ENCODE data around the gene NFIX.

NFIX gene

GRCh38 chr19:13060233-13060963 is 65.1 kb downstream of the NFIX start:
- no peak for DNase-seq

DNA sequence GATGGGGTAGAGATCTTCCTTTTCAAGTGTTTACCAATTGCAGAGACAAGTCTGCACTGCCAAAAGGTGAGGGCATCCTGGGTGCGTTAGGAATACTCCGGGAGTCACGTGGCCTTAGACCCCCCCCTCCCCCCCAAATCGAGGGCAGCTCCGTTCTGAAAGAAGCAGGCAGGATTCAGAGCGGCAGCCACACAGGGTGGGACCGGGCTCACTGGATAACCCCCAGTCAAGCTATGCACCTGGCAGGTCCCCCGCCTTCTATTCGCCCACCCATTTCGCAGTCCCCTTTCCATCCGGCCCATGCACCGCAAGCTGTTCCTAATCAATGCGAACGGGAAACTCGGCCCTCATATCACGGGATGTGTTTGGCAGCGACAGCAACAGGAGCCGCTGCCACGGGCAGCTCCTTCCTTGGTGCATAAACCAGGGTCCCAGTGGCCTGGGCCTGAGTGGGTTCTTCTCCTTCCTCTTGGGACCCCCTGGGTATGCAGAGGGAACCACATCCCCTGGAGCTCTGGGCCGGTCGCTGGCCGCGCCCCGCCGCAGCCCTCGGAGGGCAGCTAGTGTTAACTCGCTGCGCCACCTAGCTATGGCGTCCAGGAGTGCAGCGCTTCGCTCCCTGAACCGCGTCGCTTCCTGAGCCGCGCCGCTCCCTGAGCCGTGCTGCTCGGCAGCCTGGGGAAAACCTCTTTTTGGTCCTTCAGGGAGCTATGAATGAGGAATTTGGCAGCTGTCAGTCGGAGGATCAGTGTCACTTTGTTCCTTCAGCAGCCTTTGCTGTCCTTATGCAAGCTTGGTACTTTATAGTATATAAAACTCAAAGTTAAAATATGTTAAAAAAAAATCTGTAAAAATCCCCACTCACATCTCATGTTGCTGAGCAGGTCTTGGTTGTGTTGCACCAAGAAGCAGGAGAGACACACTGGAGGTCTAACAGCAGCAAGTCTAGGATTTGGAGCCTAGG is 66.0 kb downstream of the NFIX start:
- peak; percentile 43 to 70 (median 63) for DNase-seq

GRCh38 chr19:13062317-13062716 is 67.0 kb downstream of the NFIX start:
- DNase-seq: no peak

DNA sequence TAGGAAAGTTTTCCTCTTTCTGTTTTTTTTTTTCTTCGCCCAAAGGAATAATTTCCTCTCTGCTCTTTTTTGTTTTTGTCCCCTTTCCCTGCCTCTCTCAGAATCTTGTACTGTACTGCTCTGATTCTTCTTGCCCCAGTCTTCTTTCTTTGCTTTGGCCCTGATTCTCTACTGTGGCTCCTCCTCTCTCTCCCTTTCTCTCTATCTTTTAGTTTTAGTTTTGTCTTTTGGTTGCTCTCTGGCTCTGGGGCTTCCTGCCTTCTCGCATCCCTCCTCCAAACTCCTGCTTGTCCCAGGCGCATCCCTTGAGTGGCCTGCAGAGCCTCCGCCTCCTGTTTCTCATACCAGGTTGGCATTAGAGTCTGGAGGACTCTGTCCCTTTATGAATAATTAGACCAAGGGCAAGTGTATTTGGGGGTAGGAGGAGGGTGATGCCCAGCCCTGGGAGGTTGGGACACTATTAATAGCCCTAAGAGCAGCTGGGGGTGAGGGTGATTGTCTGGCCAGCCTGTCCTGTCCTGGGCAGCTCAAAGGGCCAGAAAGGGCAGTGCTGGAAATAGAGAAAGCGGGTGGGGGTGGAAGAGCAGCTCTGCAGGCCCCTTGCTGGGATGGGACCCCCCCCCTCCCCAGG is 68.3 kb downstream of the NFIX start:
- no peak for DNase-seq

DNA sequence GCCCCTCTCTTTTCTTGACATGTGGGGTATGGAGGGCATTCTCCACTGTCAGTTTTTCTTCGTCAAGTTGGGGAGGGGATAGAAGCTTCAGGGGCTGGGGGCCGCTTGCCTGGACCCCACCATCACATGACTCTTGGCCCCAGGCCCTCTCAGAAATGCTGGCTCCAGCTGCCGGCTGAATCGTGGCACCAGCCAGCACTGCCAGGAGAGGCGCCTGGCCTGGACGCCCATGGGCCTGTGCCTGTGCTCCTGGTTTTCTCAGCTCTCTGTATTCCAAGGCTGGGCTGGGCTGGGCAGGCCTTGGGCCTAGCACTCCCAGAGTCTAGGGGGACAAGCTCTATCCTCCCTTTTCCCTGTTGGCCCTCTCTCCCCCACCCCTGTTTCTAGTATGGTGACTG is 68.8 kb downstream of the NFIX start:
- no peak for DNase-seq

- no peak for DNase-seq
These were observed 71.0 kb downstream of the NFIX start for GRCh38 chr19:13066226-13066625.

- no peak for DNase-seq
These were observed 71.9 kb downstream of the NFIX start for GRCh38 chr19:13066933-13067807.

- no peak for DNase-seq
These were observed 73.0 kb downstream of the NFIX start for GRCh38 chr19:13068085-13068846.

DNA sequence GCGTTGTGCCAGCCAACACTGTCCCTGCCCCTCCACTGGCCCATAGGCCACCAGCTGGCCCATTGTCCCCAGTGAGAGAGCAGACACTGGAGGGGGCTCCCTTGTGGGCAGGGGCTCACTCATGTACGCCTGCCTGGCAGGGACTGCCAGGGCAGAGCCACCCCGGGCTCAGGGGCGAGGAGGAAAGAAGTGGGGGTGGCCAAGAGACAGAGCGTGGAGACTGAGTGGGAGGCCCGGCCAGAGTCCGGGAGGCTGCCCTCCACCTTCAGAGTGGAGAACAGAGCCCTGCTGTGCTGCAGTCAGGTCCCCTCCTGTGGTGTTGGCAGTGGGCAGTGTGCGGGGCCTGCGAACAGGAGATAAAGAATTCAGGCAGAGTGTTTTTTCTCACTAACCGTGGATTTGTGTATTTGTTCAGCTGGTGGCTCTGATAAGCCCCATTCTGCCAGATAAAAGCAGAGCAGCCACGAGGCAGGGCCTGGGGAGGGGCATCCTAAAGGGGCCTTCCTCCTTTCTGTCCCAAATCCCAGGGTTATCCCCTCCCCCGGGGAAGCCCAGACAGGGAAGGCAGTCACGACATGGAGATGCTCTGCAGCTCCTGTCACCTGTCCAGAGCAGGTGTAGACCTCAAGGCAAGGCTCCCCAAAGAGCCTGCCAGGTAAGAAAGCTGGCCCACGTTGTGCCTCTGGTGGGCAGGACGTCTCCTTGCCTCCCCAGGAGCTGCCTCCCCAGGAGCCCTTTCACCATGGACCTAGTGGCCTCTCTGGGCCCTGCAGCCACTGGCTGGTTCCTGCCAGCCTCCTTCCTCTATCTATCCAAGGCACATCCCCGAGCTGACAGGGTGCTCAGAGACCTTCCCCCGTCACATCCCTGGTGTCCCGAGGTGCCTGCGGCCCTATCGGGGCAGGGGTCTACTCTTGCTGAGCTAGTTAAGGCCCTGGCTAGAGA is 74.4 kb downstream of the NFIX start:
- no peak for DNase-seq

DNA sequence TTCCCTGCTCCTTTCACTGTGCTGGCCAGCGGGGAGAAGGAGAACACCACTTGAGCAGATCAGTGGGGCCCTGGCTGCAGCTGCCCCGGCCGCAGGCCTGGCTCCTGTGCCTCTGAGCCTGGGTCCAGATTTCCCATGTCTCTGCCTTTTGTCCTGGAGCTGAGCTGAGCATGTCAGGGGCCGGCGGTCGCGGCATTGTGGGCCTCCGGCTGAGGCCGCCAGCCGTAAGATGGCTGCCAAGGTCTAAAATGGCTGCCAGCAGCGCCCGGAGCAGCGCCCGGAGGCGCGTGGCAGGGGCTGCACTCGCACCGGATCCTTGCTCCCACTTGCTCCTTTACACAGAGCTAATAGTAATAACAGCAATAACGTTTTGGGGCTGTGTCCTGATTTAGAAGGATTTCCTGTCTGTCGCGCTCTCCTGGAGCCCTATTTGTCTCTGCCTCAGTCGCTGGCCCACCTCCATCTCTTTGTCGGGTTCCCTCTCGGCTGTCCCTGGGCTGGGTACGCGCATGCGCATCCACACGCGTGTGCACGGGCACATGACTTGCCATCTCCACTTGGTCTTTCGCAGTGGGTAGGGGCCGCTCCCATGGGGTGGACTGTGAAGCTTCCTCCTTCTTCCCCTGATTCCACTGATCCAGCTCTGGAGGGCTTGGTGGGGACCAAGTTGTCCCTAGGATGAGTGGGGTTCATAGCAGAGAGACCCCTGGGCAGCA is 75.3 kb downstream of the NFIX start:
- DNase-seq: no peak

DNA sequence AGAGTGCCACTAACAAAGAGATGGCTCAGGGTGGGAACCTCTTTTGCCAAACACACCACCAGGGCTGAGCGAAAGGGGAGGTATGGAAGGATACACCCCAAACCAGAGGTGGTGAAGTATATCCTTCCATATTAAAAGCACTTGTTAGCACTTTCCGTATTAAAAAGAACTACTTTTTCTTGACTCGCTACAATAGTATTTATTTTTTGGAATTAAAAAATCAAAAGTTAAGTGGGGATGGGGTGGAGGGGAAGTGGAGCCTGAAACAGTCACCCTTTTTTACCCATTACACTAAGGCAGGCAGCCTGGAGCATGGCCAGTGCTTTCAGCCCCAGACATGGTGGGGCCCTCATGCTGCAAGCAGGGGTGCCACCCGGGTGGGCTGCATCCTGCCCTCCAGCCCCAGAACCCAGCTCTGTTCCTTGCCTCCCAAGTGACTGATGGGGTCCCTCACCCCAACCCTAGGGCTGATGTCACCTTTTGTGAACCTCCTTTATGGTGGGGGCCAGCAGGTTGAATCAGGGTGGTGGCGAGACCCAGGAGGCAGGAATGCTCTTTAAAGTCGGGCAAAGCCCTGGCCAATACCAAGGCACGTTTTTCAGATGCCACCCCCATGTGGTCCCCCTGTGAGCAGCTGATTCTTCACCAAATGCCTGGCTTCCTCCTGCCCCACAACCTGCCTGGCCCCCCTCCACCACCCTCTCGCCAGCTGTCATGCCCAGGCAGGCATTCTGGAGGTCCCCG is 76.3 kb downstream of the NFIX start:
- DNase-seq: no peak

- DNase-seq: no peak
These were observed 77.1 kb downstream of the NFIX start for GRCh38 chr19:13072188-13072908.

DNA sequence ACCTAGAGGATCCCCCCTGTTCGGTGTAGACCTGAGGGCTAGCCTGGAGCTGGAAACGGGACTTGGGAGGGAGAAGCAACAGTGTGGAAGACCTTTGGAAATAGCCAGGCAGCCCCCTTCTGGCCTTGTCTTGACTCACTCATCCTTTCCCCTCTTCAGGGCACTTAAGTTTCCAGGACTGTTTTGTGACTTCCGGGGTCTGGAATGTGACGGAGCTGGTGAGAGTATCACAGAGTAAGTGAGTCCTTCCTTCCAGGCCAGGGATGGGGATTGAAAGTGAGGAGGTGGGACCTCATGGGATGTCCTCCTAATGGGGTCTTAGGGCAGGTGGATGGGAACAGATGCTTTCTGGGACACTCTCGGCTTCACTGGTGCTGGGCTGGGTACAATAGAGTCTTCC is 78.0 kb downstream of the NFIX start:
- DNase-seq: no peak

DNA sequence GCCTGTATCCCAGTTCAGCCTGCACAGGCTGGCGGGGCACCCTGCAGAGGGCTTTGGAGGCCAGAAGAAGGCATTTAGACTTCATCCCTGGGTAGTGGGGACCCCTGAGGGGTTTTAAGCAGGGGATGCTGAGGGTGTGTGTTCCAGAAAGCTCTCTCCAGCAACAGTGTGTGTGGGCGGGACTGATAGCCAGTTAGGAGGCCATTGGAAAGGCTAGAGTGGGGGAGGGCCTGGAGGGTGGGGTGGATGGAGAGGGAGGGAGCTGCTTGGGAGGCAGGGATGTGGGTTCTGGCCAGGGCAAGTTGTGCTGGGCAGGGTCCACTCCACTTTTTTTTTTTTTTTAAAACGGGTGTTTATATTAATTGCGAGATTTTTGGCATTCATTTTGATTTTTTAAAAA is 79.1 kb downstream of the NFIX start:
- DNase-seq: no peak

DNA sequence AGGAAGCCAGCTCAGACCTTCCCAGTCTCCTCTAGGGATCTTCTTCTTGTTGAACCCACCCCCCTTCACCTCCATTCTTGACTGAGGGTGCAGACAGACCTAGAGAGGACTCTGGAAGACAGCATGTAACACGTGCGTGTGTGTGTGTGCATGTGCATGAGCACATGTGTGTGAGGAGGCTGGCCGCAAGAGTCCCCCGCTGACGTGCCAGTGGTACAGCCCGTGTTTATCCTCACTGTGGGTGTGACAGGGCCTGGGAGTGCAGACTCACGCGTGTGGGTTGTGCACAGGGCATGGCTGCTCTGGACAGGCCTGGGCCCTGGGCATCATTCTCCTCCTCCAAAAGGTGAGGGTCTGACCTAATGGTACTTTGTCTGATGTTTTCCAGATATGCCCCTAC is 81.0 kb downstream of the NFIX start:
- DNase-seq: no peak

- DNase-seq: no peak
These were observed 81.5 kb downstream of the NFIX start for GRCh38 chr19:13076787-13077186.

- no peak for DNase-seq
These were observed 82.0 kb downstream of the NFIX start for GRCh38 chr19:13077240-13077639.

- DNase-seq: no peak
These were observed 83.1 kb downstream of the NFIX start for GRCh38 chr19:13078381-13078780.
